GM12891 (cell line): ENCODE data around the gene IGSF6.

Experiments
- DNase-seq: peaks from one replicate; pipeline ENCODE4 v3.0.0; 2011; ENCODE audit warnings: low spot score; ENCODE audit not compliant: insufficient read length
- FAIRE-seq: peaks from 2 replicates; lab custom pipeline; 2011; peaks lifted over from hg19 to GRCh38; lab: Jason Lieb, UNC
- PAX5 ChIP-seq: IDR thresholded peaks from 2 replicates; pipeline ENCODE4 v1.6.1; 2011; ENCODE audit warnings: low read length, moderate library complexity, mild to moderate bottlenecking; ENCODE audit not compliant: insufficient read depth, severe bottlenecking
- POLR2A ChIP-seq: IDR thresholded peaks from 2 replicates; pipeline ENCODE4 v1.6.1; 2011; ENCODE audit warnings: low read depth, low read length, control low read depth
- POLR2AphosphoS5 ChIP-seq: IDR thresholded peaks from 2 replicates; pipeline ENCODE4 v1.6.1; 2011; ENCODE audit warnings: low read depth, low read length, control low read depth
- POU2F2 ChIP-seq: IDR thresholded peaks from 2 replicates; pipeline ENCODE4 v1.6.1; 2011; ENCODE audit warnings: low read depth, mild to moderate bottlenecking, control low read depth, low read length, moderate library complexity
- SPI1 ChIP-seq: IDR thresholded peaks from 2 replicates; pipeline ENCODE4 v1.6.1; 2011; ENCODE audit warnings: low read depth, low read length, control low read depth
- TAF1 ChIP-seq: IDR thresholded peaks from 2 replicates; pipeline ENCODE4 v1.6.1; 2011; ENCODE audit warnings: low read depth, low read length, control low read depth

The IGSF6 gene

GRCh38 chr16:21590796-21591195 lies 61.6 kb downstream of the IGSF6 start:
- FAIRE-seq (no peak), DNase-seq (no peak)
- no peak for TF ChIP-seq POU2F2
- TF ChIP-seq POLR2A: no peak
- no peak for TF ChIP-seq PAX5
- TF ChIP-seq TAF1: no peak
- TF ChIP-seq SPI1: no peak
- TF ChIP-seq POLR2AphosphoS5: no peak

- no peak for FAIRE-seq
These were observed 62.1 kb downstream of the IGSF6 start for GRCh38 chr16:21590287-21590686.

GRCh38 chr16:21589551-21589950 lies 62.9 kb downstream of the IGSF6 start:
- DNase-seq (no peak), FAIRE-seq (no peak)
- TF ChIP-seq POLR2A (no peak), SPI1 (no peak), POU2F2 (no peak), TAF1 (no peak), PAX5 (no peak), POLR2AphosphoS5 (no peak)

More at GRCh38 chr16:21590287-21590686, 62.1 kb downstream of the IGSF6 start:
- DNase-seq: no peak
- TF ChIP-seq POLR2AphosphoS5 (no peak), POLR2A (no peak), POU2F2 (no peak), SPI1 (no peak), PAX5 (no peak), TAF1 (no peak)
